Adrenal gland (tissue), 12 donors: ENCODE data around the gene COCH. TPM values are rescaled to one million over a fixed set of nuclear protein-coding genes. Genes with fewer than 3 reads are reported as not detected.

ENCODE experiments used
- DNase-seq, 7 donors: peaks; one replicate each; pipeline ENCODE4 v3.0.0-alpha.2; 2019 to 2020
- H3K27ac ChIP-seq, 5 donors: fragments of 200-600 bp; sonication (generic) in 4 of 5; 1 replicate in 3 of 5; 2 replicates in 2 of 5; pipeline versions ENCODE4 v1.5.1 to v1.8.0; 2016 to 2020; ENCODE audit warnings: mild to moderate bottlenecking in 1 of 5
- H3K27me3 ChIP-seq: fragments of 200-600 bp; 2 replicates; pipeline ENCODE4 v1.8.0; 2021
- H3K36me3 ChIP-seq, 2 donors: fragments of 200-600 bp; replicated peaks in 1 of 2; 1 replicate in 1 of 2; 2 replicates in 1 of 2; pipeline versions ENCODE4 v1.5.1 to v1.8.0; 2018 to 2022
- H3K4me1 ChIP-seq, 2 donors: fragments of 200-600 bp; replicated peaks in 1 of 2; 1 replicate in 1 of 2; 2 replicates in 1 of 2; pipeline versions ENCODE4 v1.5.1 to v1.8.0; 2018 to 2021
- H3K4me3 ChIP-seq, 4 donors: fragments of 200-600 bp; sonication (generic) in 3 of 4; one replicate each; pipeline ENCODE4 v1.5.1; 2016 to 2018
- H3K9me3 ChIP-seq, 3 donors: fragments of 200-600 bp; sonication (generic) in 1 of 3; replicated peaks in 1 of 3; 1 replicate in 2 of 3; 2 replicates in 1 of 3; pipeline versions ENCODE4 v1.5.1 to v1.8.0; 2016 to 2021
- CTCF ChIP-seq, 6 experiments: fragments of 450-650 bp in 4 of 6; fragments of 200-600 bp in 2 of 6; sonication (generic) in 1 of 6; IDR thresholded peaks; 1 replicate in 5 of 6; 2 replicates in 1 of 6; pipeline versions ENCODE4 v1.5.1 to v1.8.0; 2016 to 2021; ENCODE audit warnings: antibody characterized with exemption in 6 of 6, mild to moderate bottlenecking in 2 of 6, moderate library complexity in 1 of 6
- POLR2A ChIP-seq, 2 donors: fragments of 450-650 bp; IDR thresholded peaks; one replicate each; pipeline ENCODE4 v1.6.1; 2017; ENCODE audit warnings: antibody characterized with exemption in 2 of 2, mild to moderate bottlenecking in 2 of 2, moderate library complexity in 1 of 2
- WGBS, 4 donors: extraction: QIAGEN DNeasy Blood & Tissue Kit in 2 of 4; methylation state at CpG; one replicate each; pipeline versions ENCODE4 v1.1.5 to v1.1.7; 2013 to 2017; 5-methylcytosine and 5-hydroxymethylcytosine counted together
- intact Hi-C, 2 donors: fragments of 100-400 bp; cut with DNase I; formaldehyde crosslinking; loops; one replicate each; pipeline versions ENCODE4 v1.14.1 to v1.15.0; 2022 to 2023
- polyA plus RNA-seq, 3 donors: library from polyadenylated mRNA; stranded (reverse); fragments of 200-250 nt in 2 of 3; fragments of 350-450 nt in 1 of 3; fragmentation: Illumina TruSeq in 1 of 3; extraction: RNeasy Lipid Tissue Mini Kit (QIAGEN cat#74804) in 1 of 3; gene quantifications; one replicate each; pipeline ENCODE4 v1.2.3, GENCODE V29; 2013 to 2014
- total RNA-seq, 9 donors: library from RNA; depleted of rRNA in 4 of 9; stranded (reverse); fragments of >200 nt in 4 of 9; fragments of 120-200 nt in 1 of 9; fragmentation: NEBNext Ultra II Directional in 1 of 9; extraction: Animal tissue kit (Norgen Biotek cat#: 25700) in 1 of 9; gene quantifications; one replicate each; pipeline versions ENCODE4 v1.1.0 to v1.2.4, GENCODE V29; 2013 to 2023
- donor health status: healthy with polysubstance abuse.
- donor health status: Bipolar disorder and iron deficiency.
- donor health status: DM: yes; HTN: yes; CAD: no.
- donor health status: DM: no; HTN: no; CAD: no.
- donor health status: DM: no; HTN: no; CAD: no.
- donor health status: DM: yes; HTN: yes; CAD: no.

COCH gene
- total and polyA plus RNA-seq, 12 donors = 0.42 to 8.4 (median 3.0) TPM

GRCh38 chr14:30938617-30939016, 64.3 kb downstream of the COCH start:
- no peak for DNase-seq
- no peaks in the 10 kb centered on the region for H3K27me3 ChIP-seq
- 92 to 97% (median 94%) methylated on average over 2 of the region's 2 CpGs for WGBS, 4 donors
- peaks cover 3 to 16% of the 10 kb centered on the region in 2 donors for H3K4me1 ChIP-seq
- H3K9me3 ChIP-seq = no peaks in the 10 kb centered on the region
- TF ChIP-seq POLR2A (IDR thresholded peaks at IDR 0.05) = no peak
- TF ChIP-seq CTCF (IDR thresholded peaks at IDR 0.05) = no peak
- intact Hi-C loops = no loop called here
- peaks cover 0 to 16% of the 10 kb centered on the region in 2 donors for H3K36me3 ChIP-seq
- H3K27ac ChIP-seq = peak overlapping the region in 1 of 5 donors; percentile 6
- H3K4me3 ChIP-seq = no peak overlapping the region

Other genes with a start within 250 kb of the COCH start
- gene AP4S1, start 151.1 kb downstream of the COCH start, total RNA-seq = 10 to 100 TPM in 3 of 9 donors, 1 to 10 TPM in 6; 4.4 to 20.6 (median 7.4) TPM
- gene AP4S1, start 151.1 kb downstream of the COCH start, polyA plus RNA-seq = 1 to 10 TPM; 4.6 to 9.7 (median 5.8) TPM
- gene STRN3, start 151.8 kb downstream of the COCH start, total RNA-seq = 10 to 100 TPM; 17.1 to 61.2 (median 40.0) TPM
- 10 to 100 TPM; 11.0 to 34.3 (median 12.4) TPM for gene STRN3, start 151.8 kb downstream of the COCH start, polyA plus RNA-seq